Nephron progenitor cell (in vitro differentiated cells): ENCODE data around the gene ATP7B.

Source experiments
- DNase-seq: peaks from one replicate; pipeline ENCODE4 v3.0.0; 2021
- H3K27ac Mint-ChIP-seq: 2 replicates; pipeline ENCODE4 v1.8.0; 2021; ENCODE audit warnings: mild to moderate bottlenecking, moderate library complexity, mixed read lengths
- H3K27me3 Mint-ChIP-seq: 2 replicates; pipeline ENCODE4 v1.8.0; 2021; ENCODE audit warnings: mild to moderate bottlenecking, low read depth, mixed read lengths; ENCODE audit not compliant: poor library complexity
- H3K36me3 Mint-ChIP-seq: 2 replicates; pipeline ENCODE4 v1.8.0; 2021; ENCODE audit warnings: low read depth, mixed read lengths
- H3K4me1 Mint-ChIP-seq: 2 replicates; pipeline ENCODE4 v1.8.0; 2021; ENCODE audit warnings: mixed read lengths
- H3K4me3 Mint-ChIP-seq: 2 replicates; pipeline ENCODE4 v1.8.0; 2021; ENCODE audit warnings: mild to moderate bottlenecking, moderate library complexity, mixed read lengths
- H3K9me3 Mint-ChIP-seq: 2 replicates; pipeline ENCODE4 v1.8.0; 2021; ENCODE audit warnings: mild to moderate bottlenecking, moderate library complexity, mixed read lengths
- TF ChIP-seq, protein P1 (sequence below): fragments of 200-600 bp; sonication (generic); IDR thresholded peaks from 2 replicates; pipeline ENCODE4 v1.5.0; 2021; ENCODE audit warnings: antibody characterized with exemption

ATP7B gene

GRCh38 chr13:52016296-52016695 lies 5.0 kb upstream of the ATP7B start:
- TF ChIP-seq, protein P1, sequence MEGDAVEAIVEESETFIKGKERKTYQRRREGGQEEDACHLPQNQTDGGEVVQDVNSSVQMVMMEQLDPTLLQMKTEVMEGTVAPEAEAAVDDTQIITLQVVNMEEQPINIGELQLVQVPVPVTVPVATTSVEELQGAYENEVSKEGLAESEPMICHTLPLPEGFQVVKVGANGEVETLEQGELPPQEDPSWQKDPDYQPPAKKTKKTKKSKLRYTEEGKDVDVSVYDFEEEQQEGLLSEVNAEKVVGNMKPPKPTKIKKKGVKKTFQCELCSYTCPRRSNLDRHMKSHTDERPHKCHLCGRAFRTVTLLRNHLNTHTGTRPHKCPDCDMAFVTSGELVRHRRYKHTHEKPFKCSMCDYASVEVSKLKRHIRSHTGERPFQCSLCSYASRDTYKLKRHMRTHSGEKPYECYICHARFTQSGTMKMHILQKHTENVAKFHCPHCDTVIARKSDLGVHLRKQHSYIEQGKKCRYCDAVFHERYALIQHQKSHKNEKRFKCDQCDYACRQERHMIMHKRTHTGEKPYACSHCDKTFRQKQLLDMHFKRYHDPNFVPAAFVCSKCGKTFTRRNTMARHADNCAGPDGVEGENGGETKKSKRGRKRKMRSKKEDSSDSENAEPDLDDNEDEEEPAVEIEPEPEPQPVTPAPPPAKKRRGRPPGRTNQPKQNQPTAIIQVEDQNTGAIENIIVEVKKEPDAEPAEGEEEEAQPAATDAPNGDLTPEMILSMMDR = no peak
- no peak overlapping the region for H3K4me3 Mint-ChIP-seq
- peaks cover 15% of the 10 kb centered on the region for H3K9me3 Mint-ChIP-seq
- no peak overlapping the region for H3K27ac Mint-ChIP-seq
- peaks cover 8% of the 10 kb centered on the region for H3K4me1 Mint-ChIP-seq
- peaks cover under 1% of the 10 kb centered on the region for H3K27me3 Mint-ChIP-seq
- no peak for DNase-seq
- H3K36me3 Mint-ChIP-seq = peaks cover 60% of the 10 kb centered on the region

DNA sequence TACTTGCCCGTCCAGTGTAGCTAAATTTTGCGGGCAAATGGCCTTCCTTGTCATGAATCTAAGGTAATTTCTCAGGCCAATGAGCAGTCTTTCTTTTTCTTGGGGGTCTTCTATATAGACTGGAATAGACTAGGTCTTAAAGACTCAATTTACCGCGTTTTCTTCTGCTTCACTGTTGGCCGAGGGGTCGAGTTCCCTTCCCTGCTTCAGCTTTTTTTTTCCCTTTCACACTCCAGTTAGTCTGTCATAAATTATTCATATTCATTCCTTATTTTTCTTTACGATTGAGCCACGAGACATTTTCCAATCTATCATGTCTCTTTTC lies 1.2 kb upstream of the ATP7B start:
- H3K27ac Mint-ChIP-seq = peak overlapping the region; percentile 99
- H3K9me3 Mint-ChIP-seq = peaks cover 12% of the 10 kb centered on the region
- H3K4me3 Mint-ChIP-seq = peak overlapping the region; percentile 99
- peaks cover 26% of the 10 kb centered on the region for H3K4me1 Mint-ChIP-seq
- no peak for DNase-seq
- H3K36me3 Mint-ChIP-seq = peaks cover 31% of the 10 kb centered on the region
- peaks cover 26% of the 10 kb centered on the region for H3K27me3 Mint-ChIP-seq
- TF ChIP-seq, protein P1 = no peak

DNA sequence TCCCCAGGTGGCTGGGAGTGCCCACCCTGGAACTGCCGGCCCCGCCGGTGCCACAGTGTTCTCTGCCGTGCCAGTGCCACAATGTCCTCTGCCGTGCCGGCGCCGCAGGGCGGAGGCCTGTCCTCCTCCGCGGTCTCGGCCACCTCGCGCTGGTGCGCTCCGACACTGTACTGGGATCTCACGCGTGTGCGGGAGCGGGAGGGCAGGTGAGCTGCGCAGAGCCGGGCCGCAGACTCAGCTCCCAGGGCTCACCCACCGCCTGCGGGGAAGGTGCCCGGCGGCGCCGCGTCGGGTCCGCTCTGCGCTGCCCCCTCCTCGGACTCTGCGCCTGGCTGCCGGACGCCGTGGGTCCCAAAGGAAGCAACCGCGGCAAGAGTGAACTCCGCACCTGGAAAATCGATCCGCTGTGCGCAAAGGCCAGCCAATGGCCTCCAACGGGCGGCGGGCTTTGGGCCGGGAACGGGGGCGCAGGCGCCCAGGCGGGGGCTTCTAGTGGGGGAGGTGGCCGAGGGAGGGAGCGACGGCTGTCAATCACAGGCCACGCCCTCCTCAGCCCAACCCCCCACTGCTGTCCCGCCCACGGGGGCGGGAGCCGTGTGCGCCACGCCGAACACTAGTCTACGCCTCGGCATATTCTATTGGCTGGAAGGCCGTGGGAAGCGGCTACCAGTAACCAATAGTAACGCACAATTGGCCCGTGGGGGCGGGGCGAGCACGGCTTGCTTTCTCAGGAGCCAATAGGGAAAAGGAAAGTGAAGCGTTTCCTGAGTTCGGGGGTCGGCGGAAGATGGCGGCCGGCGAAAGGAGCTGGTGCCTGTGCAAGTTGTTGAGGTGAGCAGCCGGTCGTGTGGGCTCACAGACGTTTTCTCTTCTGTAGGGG lies 622 bp upstream of the ATP7B start, which contains the start of gene ALG11:
TSS of gene ALG11 (plus strand) at position 767 of the 880 bp plus-strand sequence. CDS start at position 788, 21 bp downstream.
- DNase-seq = peak; percentile 100

GRCh38 chr13:52009946-52010345 lies 1.3 kb downstream of the ATP7B start:
- H3K4me3 Mint-ChIP-seq = peak overlapping the region; percentile 99
- H3K4me1 Mint-ChIP-seq = peaks cover 26% of the 10 kb centered on the region
- peaks cover 4% of the 10 kb centered on the region for H3K9me3 Mint-ChIP-seq
- TF ChIP-seq, protein P1 = no peak
- peaks cover 17% of the 10 kb centered on the region for H3K36me3 Mint-ChIP-seq
- DNase-seq = no peak
- no peak overlapping the region for H3K27ac Mint-ChIP-seq
- peaks cover 28% of the 10 kb centered on the region for H3K27me3 Mint-ChIP-seq

More for the DNA sequence above, 622 bp upstream of the ATP7B start, which contains the start of gene ALG11:
- Mint-ChIP-seq H3K36me3 (peaks cover 25% of the 10 kb centered on the region), H3K27ac (peak within 1 kb of the TSS; percentile 99), H3K4me3 (peak within 1 kb of the TSS; percentile 99), H3K27me3 (peaks cover 26% of the 10 kb centered on the region), H3K9me3 (peaks cover 11% of the 10 kb centered on the region), H3K4me1 (peaks cover 26% of the 10 kb centered on the region)
- TF ChIP-seq, protein P1 = no peak

DNA sequence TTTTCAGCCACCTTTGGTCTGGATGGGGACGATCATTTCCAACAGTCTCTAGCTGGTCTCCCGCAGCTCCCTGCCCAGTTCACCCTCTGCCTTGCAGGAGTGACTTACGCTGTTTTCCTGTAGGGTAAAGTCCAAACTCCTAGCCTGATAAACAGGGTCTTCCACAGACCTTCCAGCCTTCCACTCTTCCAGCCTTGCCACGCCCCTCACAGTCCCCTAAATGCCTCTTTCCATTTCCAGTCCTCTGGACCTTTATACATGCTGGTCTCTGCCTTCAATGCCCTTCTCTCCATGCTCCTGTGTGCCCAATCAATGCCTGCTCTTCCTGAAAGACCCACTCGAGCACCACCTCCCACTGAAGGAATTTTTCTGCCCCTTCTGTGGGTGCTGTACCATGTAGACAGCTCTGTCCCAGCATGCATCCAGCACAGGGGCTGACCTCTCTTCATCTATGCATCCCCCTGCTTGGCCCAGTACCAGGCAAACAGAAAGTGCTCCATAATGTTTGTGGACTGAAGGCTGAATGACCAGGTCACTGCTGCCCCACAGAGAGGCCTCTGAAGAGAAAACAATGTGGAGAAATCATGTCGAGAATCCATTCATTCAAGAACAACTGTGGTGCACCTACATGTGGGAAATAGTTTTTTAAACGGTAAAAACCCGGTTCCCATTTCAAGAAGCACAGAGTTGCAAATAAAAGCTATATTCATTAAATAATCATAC lies 4.6 kb downstream of the ATP7B start:
- no peak overlapping the region for H3K27ac Mint-ChIP-seq
- peaks cover 17% of the 10 kb centered on the region for H3K36me3 Mint-ChIP-seq
- H3K4me1 Mint-ChIP-seq = peaks cover 19% of the 10 kb centered on the region
- TF ChIP-seq, protein P1 = no peak
- H3K9me3 Mint-ChIP-seq = peaks cover 4% of the 10 kb centered on the region
- H3K27me3 Mint-ChIP-seq = peaks cover 31% of the 10 kb centered on the region
- no peak overlapping the region for H3K4me3 Mint-ChIP-seq
- DNase-seq = no peak
